Measurements from ENCODE around the gene ANK3. TPM values are rescaled to one million over a fixed set of nuclear protein-coding genes. Genes with fewer than 3 reads are reported as not detected.

Gene ANK3
- total RNA-seq, 2 donors from 2014 or later = 65.0 to 79.5 TPM

- Histone ChIP-seq H3K4me1 (ENCODE audit: control insufficient read depth, insufficient read depth, low read length) (peaks cover 14% of the 10 kb centered on the region), H3K36me3 (ENCODE audit: control insufficient read depth, insufficient read depth, low read length) (no peaks in the 10 kb centered on the region), H3K9ac (ENCODE audit: extremely low read depth, low read length, poor library complexity, severe bottlenecking) (no peak overlapping the region), H3K4me3 (ENCODE audit: low read length) (no peak overlapping the region), H3K9me3 (ENCODE audit: control insufficient read depth, low read length) (no peaks in the 10 kb centered on the region), H3K27ac (ENCODE audit: low read depth, low read length) (no peak overlapping the region), H3K27me3 (ENCODE audit: control insufficient read depth, insufficient read depth, low read length, poor library complexity, severe bottlenecking) (no peaks in the 10 kb centered on the region)
- no peak for TF ChIP-seq CTCF (conservative IDR thresholded peaks at IDR 0.05)
- 89% methylated on average over 1 of the region's 1 CpG; no CpG with 5 or more reads in 1 of the 2 experiments for WGBS, 2 experiments (ENCODE audit: insufficient coverage in 1 of 2, insufficient read length in 1 of 2)
- Mint-ChIP-seq H3K9me3 (no peaks in the 10 kb centered on the region), H3K36me3 (ENCODE audit: low read depth) (no peaks in the 10 kb centered on the region), H3K27ac (no peak overlapping the region), H3K4me3 (no peak overlapping the region), H3K27me3 (ENCODE audit: insufficient read depth) (peaks cover 10% of the 10 kb centered on the region), H3K4me1 (peaks cover 26% of the 10 kb centered on the region)
- no peak for DNase-seq
Observed at GRCh38 chr10:60423920-60424319, 34.2 kb upstream of the ANK3 start.

GRCh38 chr10:60422809-60423208 lies 33.1 kb upstream of the ANK3 start:
- Histone ChIP-seq H3K4me1 (ENCODE audit: control insufficient read depth, insufficient read depth, low read length) (peaks cover 11% of the 10 kb centered on the region), H3K9ac (ENCODE audit: extremely low read depth, low read length, poor library complexity, severe bottlenecking) (no peak overlapping the region), H3K4me3 (ENCODE audit: low read length) (no peak overlapping the region), H3K27me3 (ENCODE audit: control insufficient read depth, insufficient read depth, low read length, poor library complexity, severe bottlenecking) (no peaks in the 10 kb centered on the region), H3K9me3 (ENCODE audit: control insufficient read depth, low read length) (no peaks in the 10 kb centered on the region), H3K36me3 (ENCODE audit: control insufficient read depth, insufficient read depth, low read length) (no peaks in the 10 kb centered on the region), H3K27ac (ENCODE audit: low read depth, low read length) (no peak overlapping the region)
- peaks cover 14% of the 10 kb centered on the region for H3K27me3 Mint-ChIP-seq (ENCODE audit: insufficient read depth)
- TF ChIP-seq CTCF (conservative IDR thresholded peaks at IDR 0.05) = no peak
- no peak overlapping the region for H3K27ac Mint-ChIP-seq
- no peaks in the 10 kb centered on the region for H3K9me3 Mint-ChIP-seq
- whole genome bisulfite sequencing, 2 experiments (ENCODE audit: insufficient coverage in 1 of 2, insufficient read length in 1 of 2) = 95 to 100% methylated on average over 4 to 5 of the region's 5 CpGs
- no peaks in the 10 kb centered on the region for H3K36me3 Mint-ChIP-seq (ENCODE audit: low read depth)
- H3K4me1 Mint-ChIP-seq = peaks cover 23% of the 10 kb centered on the region
- no peak overlapping the region for H3K4me3 Mint-ChIP-seq
- no peak for DNase-seq

GRCh38 chr10:60420991-60421894 lies 31.6 kb upstream of the ANK3 start:
- H3K27me3 Mint-ChIP-seq (ENCODE audit: insufficient read depth) = peaks cover 22% of the 10 kb centered on the region
- H3K9me3 Mint-ChIP-seq = no peaks in the 10 kb centered on the region
- H3K4me3 Mint-ChIP-seq = no peak overlapping the region
- no peak for DNase-seq
- Histone ChIP-seq H3K27ac (ENCODE audit: low read depth, low read length) (no peak overlapping the region), H3K36me3 (ENCODE audit: control insufficient read depth, insufficient read depth, low read length) (no peaks in the 10 kb centered on the region), H3K27me3 (ENCODE audit: control insufficient read depth, insufficient read depth, low read length, poor library complexity, severe bottlenecking) (no peaks in the 10 kb centered on the region), H3K9me3 (ENCODE audit: control insufficient read depth, low read length) (no peaks in the 10 kb centered on the region), H3K4me1 (ENCODE audit: control insufficient read depth, insufficient read depth, low read length) (peaks cover under 1% of the 10 kb centered on the region), H3K9ac (ENCODE audit: extremely low read depth, low read length, poor library complexity, severe bottlenecking) (no peak overlapping the region), H3K4me3 (ENCODE audit: low read length) (no peak overlapping the region)
- peaks cover 12% of the 10 kb centered on the region for H3K4me1 Mint-ChIP-seq
- TF ChIP-seq CTCF (conservative IDR thresholded peaks at IDR 0.05) = no peak
- no peak overlapping the region for H3K27ac Mint-ChIP-seq
- WGBS, 2 experiments (ENCODE audit: insufficient coverage in 1 of 2, insufficient read length in 1 of 2) = 86 to 93% methylated on average over 1 to 4 of the region's 5 CpGs
- no peaks in the 10 kb centered on the region for H3K36me3 Mint-ChIP-seq (ENCODE audit: low read depth)
